GM18868 (cell line): ENCODE results near the gene MACROD2.

Experiments
- ATAC-seq: cut with Tn5 transposase; IDR thresholded peaks from one replicate; pipeline ENCODE4 v1.9.1; 2021; ENCODE audit warnings: mild to moderate bottlenecking, moderate library complexity; ENCODE audit not compliant: unreplicated experiment

MACROD2 gene

GRCh38 chr20:15654208-15654649 is 1658.9 kb downstream of the MACROD2 start:
- peak; percentile 100 for ATAC-seq

- no peak for ATAC-seq
Observed at GRCh38 chr20:15655295-15655874, 1660.1 kb downstream of the MACROD2 start.

- ATAC-seq = no peak
Observed at GRCh38 chr20:15656124-15656523, 1660.8 kb downstream of the MACROD2 start.

GRCh38 chr20:15658295-15658694 is 1663.0 kb downstream of the MACROD2 start:
- no peak for ATAC-seq

GRCh38 chr20:15673206-15673605 is 1677.9 kb downstream of the MACROD2 start:
- ATAC-seq = no peak

DNA sequence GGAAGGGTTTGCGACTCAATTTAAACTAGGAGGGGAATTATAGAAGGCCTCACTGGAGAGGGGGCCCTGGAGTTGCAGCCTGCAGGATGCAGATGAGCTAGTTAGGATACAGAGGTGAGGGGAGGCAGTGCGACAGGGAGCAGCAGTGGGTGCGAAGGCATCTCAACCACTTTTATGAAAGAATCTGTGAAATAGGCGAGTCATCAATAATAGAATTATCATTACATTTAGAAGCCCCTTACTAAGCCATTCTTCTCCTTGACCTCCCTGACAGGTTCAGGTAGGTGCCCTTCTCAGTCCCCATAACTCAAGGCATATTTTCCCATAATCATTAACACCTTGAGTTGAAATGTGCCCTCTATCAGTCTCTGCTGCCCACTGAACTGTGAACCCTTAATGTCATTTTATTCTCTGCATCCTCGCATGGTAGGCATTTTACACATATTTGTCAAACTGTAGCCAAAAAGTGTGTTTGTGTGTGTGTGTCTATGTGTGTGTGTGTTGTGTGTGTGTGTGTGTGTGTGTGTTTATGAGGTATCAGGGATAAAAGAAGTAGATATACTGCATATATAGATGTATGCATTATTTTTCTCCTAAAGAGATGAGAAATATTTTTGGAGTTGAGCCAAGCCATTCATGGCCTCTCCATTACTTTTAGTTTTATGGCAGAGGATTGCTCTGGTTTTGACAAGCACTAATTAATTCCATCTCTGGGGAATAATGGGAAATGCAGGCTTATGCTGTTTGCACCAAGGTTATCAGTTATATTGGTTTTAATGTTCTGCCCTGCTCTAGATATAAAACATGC is 1679.1 kb downstream of the MACROD2 start:
- no peak for ATAC-seq

GRCh38 chr20:15675061-15675514 is 1679.8 kb downstream of the MACROD2 start:
- ATAC-seq = no peak

- no peak for ATAC-seq
Observed at GRCh38 chr20:15675813-15676484, 1680.6 kb downstream of the MACROD2 start.

- no peak for ATAC-seq
Observed at GRCh38 chr20:15676815-15677214, 1681.5 kb downstream of the MACROD2 start.

DNA sequence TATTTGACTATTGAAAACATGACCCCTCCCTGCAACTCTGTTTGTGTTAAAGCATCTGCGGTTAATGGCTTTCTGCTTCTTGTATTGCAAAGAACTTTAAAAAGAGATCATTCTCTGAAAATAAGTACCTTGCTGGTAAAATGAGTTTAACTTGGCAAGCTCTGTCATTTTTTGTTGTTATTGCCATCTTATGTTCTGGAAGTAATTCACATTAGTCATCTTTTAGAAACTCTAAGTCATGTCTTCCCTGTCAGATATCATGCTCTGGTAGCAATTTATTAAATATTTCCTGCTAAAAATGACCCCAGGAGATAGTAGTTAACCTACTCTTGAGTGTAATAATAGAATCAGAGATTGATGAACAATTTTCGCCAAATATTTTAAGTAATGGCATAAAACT is 1687.4 kb downstream of the MACROD2 start:
- ATAC-seq = no peak

- no peak for ATAC-seq
Observed at GRCh38 chr20:15692570-15692969, 1697.3 kb downstream of the MACROD2 start.

DNA sequence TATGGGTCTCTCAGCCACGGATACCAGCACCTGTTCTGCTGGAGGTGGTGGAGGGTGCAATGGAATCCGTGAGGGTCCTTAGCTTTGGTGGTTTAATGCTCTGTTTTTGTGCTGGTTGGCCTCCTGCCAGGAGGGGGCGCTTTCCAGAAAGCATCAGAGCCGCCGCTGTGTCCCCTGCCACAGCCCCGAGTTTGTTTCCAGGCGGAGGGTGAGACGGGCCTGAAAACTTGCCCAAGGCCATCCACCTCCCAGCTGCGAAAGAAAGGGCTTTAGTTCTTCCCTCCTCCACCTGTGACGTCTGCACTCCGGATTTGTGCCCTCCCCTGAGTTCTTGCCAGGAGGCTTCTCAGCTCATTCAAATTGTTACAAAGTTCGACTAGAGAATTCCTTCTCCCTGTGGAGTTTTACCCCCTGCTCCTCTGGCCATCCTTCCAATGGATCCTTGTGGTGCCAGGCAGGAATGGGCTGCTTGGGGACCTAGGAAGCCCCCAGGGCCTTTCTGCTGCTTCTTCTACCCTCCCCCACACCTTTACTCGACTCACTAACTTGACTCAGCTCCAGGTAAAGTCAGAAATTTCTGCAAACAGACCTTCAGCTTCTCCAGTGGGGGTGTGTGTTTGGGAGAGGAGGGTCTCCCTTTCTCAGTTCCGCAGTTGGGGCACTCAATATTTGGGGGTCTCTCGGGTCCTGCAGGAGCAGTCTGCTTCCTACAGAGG is 1704.3 kb downstream of the MACROD2 start:
- no peak for ATAC-seq

DNA sequence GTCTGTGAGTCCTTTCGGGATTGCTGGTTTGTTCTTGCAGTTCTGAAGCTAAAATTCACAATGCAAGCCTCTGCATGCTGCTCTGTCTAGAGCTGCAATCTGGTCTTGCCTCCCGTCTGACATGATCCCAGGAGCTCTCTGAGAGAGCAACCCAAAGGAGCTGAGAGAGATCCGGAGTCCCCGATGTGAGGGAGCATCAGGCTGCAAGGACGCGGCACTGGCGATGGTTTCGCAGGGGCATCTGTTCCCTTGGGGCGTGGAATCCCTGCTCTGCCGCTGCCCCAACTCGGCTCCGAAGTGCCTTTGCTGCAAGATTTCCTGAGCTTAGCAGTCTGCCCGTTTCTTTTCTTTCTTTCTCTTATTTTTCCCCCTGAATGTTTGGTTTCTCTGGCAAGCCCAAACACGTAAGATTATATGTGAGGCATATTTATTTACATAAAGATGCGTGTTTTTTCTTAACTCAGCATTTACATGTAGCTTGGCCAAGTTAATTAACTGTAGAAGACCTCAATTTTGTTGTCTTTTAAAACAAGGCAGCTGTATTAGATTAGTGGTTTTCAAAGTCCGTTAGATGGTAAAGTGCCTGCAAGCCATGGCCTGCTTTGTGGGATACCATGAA is 1704.9 kb downstream of the MACROD2 start:
- ATAC-seq = no peak

- ATAC-seq = no peak
Observed at GRCh38 chr20:15702161-15702560, 1706.8 kb downstream of the MACROD2 start.

GRCh38 chr20:15703171-15703911 is 1708.0 kb downstream of the MACROD2 start:
- no peak for ATAC-seq

DNA sequence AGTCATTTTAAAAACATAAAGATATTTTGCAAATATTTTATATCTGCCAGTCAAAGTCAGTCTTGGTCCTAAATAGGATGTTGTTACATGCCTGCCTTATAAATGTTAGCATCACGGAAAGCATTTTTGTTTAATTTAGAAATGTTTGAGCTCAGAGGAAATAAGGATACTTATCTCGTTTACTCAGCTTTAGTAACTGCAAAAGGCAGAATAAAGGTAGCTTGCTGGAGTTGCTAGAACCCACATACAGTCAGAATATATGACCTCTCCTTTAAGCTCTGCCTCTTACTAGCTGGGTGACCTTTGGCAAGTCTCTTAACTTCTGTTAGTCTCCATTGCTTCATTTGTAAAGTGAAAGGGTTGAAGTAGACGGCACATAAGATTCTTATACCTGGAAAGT is 1710.7 kb downstream of the MACROD2 start:
- ATAC-seq = no peak

- no peak for ATAC-seq
Observed at GRCh38 chr20:15706719-15707118, 1711.4 kb downstream of the MACROD2 start.

GRCh38 chr20:15708984-15709598 is 1713.8 kb downstream of the MACROD2 start:
- ATAC-seq = peak; percentile 97

DNA sequence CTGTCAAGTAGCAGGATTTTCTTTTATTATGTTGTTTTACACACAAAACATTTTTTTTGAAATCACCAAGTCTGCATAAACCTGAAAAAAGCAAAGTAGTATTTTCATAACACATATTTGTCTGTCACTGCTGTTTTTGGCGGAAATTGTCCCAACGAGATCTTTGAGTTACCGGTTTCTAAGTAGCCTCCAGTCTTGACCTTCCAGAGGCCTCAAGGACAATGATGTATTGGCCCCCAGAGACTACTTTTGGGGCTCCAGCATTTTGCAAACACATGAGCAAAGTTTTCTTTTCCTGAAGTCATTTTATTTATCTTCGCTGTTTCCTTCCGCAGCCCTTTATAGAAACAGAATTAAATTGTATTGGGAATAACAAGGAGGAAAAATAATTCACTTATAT is 1715.3 kb downstream of the MACROD2 start:
- no peak for ATAC-seq

- ATAC-seq = no peak
Observed at GRCh38 chr20:15711177-15711576, 1715.9 kb downstream of the MACROD2 start.
